Measurements from ENCODE around the gene ERAL1. TPM values are rescaled to one million over a fixed set of nuclear protein-coding genes. Genes with fewer than 3 reads are reported as not detected.
A peak's percentile ranks its signal among the peaks of the same experiment; 100 is the strongest.

The ERAL1 gene
- total and polyA plus RNA-seq, 2 of the 8 experiments (the other 6 are each of a cell fraction or from before 2014, with no cell fraction given) = 67.8 to 122 TPM

DNA sequence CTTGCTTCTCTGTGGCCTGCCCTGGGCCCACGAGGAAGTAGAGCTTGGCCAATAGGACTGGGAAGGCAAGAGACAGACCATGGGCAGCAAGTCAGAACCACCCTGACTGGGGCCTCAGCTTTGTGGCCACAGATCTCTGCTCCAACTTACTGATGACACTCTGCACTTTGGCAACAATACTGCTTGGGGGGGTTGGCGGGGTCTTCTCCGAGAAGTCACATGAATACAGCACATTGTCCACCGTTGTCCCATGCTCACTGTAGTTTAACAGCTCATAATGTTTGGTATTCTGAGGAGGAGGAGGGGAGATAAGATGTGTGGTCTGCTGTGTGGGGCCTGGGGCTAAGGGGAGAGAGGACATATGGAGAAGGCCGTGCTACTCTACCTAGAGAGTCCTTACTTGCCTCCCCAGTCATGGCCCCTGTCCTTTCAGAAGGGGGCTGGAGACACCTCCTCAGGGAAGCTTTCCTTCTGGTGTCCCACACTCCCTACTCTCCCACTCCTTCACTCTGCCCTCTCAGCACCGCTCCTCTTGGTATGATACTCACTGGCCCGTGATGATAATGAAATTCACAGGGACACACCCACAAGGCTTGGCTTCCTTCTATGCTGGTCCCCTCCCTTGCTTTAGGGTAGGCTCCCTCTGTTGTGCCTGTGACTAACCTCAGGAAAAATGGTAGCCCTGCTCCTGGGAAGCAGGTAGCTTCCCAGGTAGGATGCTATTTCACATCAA lies 52.1 kb downstream of the ERAL1 start:
- Histone ChIP-seq H3K79me1 (ENCODE audit: low read depth, low read length) (peaks cover under 1% of the 10 kb centered on the region; the same call in 1 of the 2 replicates), H4K8ac (ENCODE audit: extremely low read depth, insufficient read depth, low read length) (no peak overlapping the region), H2BK12ac (ENCODE audit: low read depth, low read length) (no peak overlapping the region), H2BK20ac (ENCODE audit: low read length) (no peak overlapping the region), H3K4me1 (replicated peaks in 1 of 4; ENCODE audit: control insufficient read depth in 3 of 4, insufficient read depth in 4 of 4, low read length in 3 of 4) (peaks cover 0 to 6% (median 2%) of the 10 kb centered on the region in 4 experiments), H3K23ac (ENCODE audit: insufficient read length) (no peak overlapping the region), H3K56ac (replicated peaks; ENCODE audit: insufficient read length, low read depth, low read length) (no peak overlapping the region), H2BK5ac (ENCODE audit: low read depth, low read length) (peak overlapping the region; percentile 37; the same call in 1 of the 2 replicates), H2BK120ac (replicated peaks; ENCODE audit: low read depth, low read length) (no peak overlapping the region), H4K20me1 (replicated peaks in 1 of 2; ENCODE audit: control insufficient read depth in 1 of 2, insufficient read depth in 2 of 2, low read length in 2 of 2) (peaks cover 4 to 14% of the 10 kb centered on the region in 2 experiments), H2AFZ (ENCODE audit: low read length) (no peak overlapping the region), H3K23me2 (ENCODE audit: low read depth, low read length) (peaks cover 6% of the 10 kb centered on the region; the same call in 1 of the 2 replicates), H3K9ac (replicated peaks in 1 of 4; ENCODE audit: extremely low read depth in 1 of 4, low read depth in 3 of 4, low read length in 3 of 4) (no peak overlapping the region), H3K27me3 (replicated peaks in 1 of 4; ENCODE audit: control insufficient read depth in 3 of 4, extremely low read depth in 1 of 4, insufficient read depth in 3 of 4, low read length in 3 of 4) (no peaks in the 10 kb centered on the region), H3K18ac (ENCODE audit: extremely low read depth, low read length) (no peak overlapping the region), H3K4ac (replicated peaks; ENCODE audit: insufficient read length, low read depth, low read length) (no peak overlapping the region), H4K5ac (ENCODE audit: insufficient read length, low read depth, low read length) (no peak overlapping the region), H3K79me2 (ENCODE audit: control insufficient read depth in 1 of 2, insufficient read depth in 2 of 2, low read length in 2 of 2) (no peaks in the 10 kb centered on the region), H2AK5ac (ENCODE audit: low read depth, low read length) (no peak overlapping the region), H3K14ac (ENCODE audit: insufficient read length) (no peak overlapping the region), H4K91ac (replicated peaks; ENCODE audit: insufficient read length, low read length) (no peak overlapping the region), H3K4me2 (ENCODE audit: insufficient read depth in 1 of 2, low read depth in 2 of 2, low read length in 2 of 2) (no peak overlapping the region), H3K27ac (ENCODE audit: low read depth, low read length) (no peak overlapping the region), H3K36me3 (ENCODE audit: control insufficient read depth in 2 of 4, insufficient read depth in 4 of 4, low read length in 3 of 4) (peaks cover 46 to 63% (median 57%) of the 10 kb centered on the region in 4 experiments), H3K4me3 (ENCODE audit: extremely low read depth in 1 of 4, insufficient read depth in 2 of 4, low read depth in 3 of 4, low read length in 4 of 4) (no peak overlapping the region), H3K9me3 (ENCODE audit: insufficient read depth in 2 of 2, low read depth in 1 of 2, low read length in 1 of 2) (no peaks in the 10 kb centered on the region), H2BK15ac (ENCODE audit: low read length) (no peak overlapping the region)
- ChIA-PET CTCF (ENCODE audit: partially characterized antibody) (interaction anchor here (1.1 to 9.6 kb wide), 8 partner anchors 13 to 210 kb away, joined by 3 to 123 read pairs (median 5); partner anchors contain the start of genes NEK8 and TLCD1), POLR2A (ENCODE audit: partially characterized antibody) (interaction anchor here (0.6 to 7.7 kb wide), 10 partner anchors 9 to 180 kb away, joined by 3 to 71 read pairs (median 4); partner anchors contain the start of genes FLOT2, NEK8, PHF12 and TLCD1)
- no peak for FAIRE-seq
- 92% methylated on average over 7 of the region's 7 CpGs; no CpG with 5 or more reads in 1 of the 2 experiments for WGBS, 2 experiments (ENCODE audit: extremely low coverage in 1 of 2, insufficient coverage in 1 of 2, insufficient read length in 1 of 2, insufficient replicate concordance in 2 of 2, low coverage in 1 of 2, low lambda C conversion rate in 2 of 2, missing lambda C conversion rate in 1 of 2)
- TF ChIP-seq POLR2A (IDR thresholded peaks at IDR 0.05; ENCODE audit: control extremely low read depth in 1 of 2, low read depth in 2 of 2, low read length in 2 of 2) (peak in 1 of 2 experiments; percentile 21; a peak in 1 of 3 replicates), SRF (IDR thresholded peaks at IDR 0.05; ENCODE audit: low read depth, low read length) (no peak), TBP (IDR thresholded peaks at IDR 0.05; ENCODE audit: low read depth, low read length) (no peak), SUZ12 (IDR thresholded peaks at IDR 0.05; ENCODE audit: low read length) (no peak), EGR1 (IDR thresholded peaks at IDR 0.05; ENCODE audit: borderline replicate concordance, low read depth, low read length) (no peak)
- TF ChIP-seq, protein P1, sequence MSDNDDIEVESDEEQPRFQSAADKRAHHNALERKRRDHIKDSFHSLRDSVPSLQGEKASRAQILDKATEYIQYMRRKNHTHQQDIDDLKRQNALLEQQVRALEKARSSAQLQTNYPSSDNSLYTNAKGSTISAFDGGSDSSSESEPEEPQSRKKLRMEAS (IDR thresholded peaks at IDR 0.05) = no peak
- DNase-seq (ENCODE audit: low read depth in 1 of 2, low spot score in 2 of 2) = no peak

Measured in H1 (cell line).